Dermis microvascular lymphatic vessel endothelial cell (primary cell): ENCODE measurements around the gene CES4A. TPM values are rescaled to one million over a fixed set of nuclear protein-coding genes. Genes with fewer than 3 reads are reported as not detected.

Experiments
- DNase-seq, 2 donors: peaks; one replicate each; pipeline versions ENCODE4 v3.0.0 to v3.0.0-alpha.2; 2010; ENCODE audit warnings: low read depth in 2 of 2
- total RNA-seq: library from RNA; depleted of rRNA; stranded (reverse); fragments of >200 nt; gene quantifications from 2 replicates; pipeline ENCODE4 v1.2.1, GENCODE V29; 2014

CES4A gene
- total RNA-seq, 1 donor from 2014 or later: 1.0 TPM

- peak; percentile 87 to 95 for DNase-seq
Observed at GRCh38 chr16:67017810-67018488, 29.6 kb downstream of the CES4A start.

GRCh38 chr16:67019171-67019570 is 30.8 kb downstream of the CES4A start:
- DNase-seq: no peak

GRCh38 chr16:67021321-67021720 is 32.9 kb downstream of the CES4A start:
- DNase-seq: no peak

GRCh38 chr16:67022531-67023214 is 34.3 kb downstream of the CES4A start:
- no peak for DNase-seq

DNA sequence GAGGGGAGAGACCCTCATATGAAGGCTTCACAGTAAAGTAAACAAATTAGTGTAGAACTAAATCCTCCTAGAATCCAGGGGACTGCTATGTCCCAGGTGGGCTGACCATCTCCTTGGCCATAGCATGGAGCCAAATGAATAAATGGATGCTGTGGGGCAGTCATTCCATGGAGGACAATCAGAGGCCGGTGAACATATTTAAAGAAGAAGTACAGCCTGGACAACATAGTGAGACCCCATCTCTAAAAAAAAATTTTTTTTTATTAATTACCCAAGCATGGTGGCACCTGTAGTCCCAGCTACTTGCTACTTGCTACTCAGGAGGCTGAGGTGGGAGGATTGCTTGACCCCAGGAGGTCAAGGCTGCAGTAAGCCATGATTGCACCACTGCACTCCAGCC is 35.3 kb downstream of the CES4A start:
- no peak for DNase-seq

GRCh38 chr16:67024384-67025209 is 36.2 kb downstream of the CES4A start:
- no peak for DNase-seq

DNA sequence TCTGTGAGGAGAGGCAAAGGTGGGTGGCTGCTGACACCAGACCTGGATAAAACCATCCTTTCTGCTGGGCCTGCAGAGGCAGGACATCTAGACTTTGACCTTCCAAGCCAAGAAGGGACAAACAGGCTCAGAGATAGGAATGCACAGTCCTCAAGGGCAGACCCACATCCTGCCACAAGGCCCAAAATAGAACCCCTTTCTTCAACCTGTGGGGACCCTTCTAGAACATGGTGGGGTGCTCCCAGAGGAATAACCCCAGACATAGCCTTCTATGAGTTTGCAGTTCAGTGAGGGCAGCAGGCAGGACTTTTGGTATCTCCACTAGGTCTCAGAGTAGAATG is 36.8 kb downstream of the CES4A start:
- DNase-seq: no peak

GRCh38 chr16:67026570-67026969 is 38.2 kb downstream of the CES4A start:
- no peak for DNase-seq

DNA sequence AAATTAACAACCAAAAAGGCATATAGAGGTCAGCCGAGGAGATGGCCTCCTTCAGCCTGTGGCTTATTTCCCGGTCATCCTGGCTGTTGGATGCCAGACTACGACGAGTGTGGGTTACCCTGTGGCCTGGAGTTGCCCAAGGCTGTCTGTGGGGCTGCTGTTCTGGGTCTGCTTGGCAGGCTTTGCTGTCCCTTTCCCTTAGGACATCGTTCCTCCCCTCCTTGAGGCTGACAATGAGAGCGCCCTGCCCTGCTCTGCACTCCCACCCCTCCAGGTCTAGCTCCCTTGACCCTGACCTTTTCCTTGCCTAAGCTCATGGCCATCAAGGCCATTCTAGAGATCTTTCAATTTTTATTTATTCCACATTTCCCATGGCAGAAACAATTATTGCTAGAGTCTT is 38.7 kb downstream of the CES4A start:
- no peak for DNase-seq

GRCh38 chr16:67028167-67028695 is 39.8 kb downstream of the CES4A start:
- DNase-seq: no peak

DNA sequence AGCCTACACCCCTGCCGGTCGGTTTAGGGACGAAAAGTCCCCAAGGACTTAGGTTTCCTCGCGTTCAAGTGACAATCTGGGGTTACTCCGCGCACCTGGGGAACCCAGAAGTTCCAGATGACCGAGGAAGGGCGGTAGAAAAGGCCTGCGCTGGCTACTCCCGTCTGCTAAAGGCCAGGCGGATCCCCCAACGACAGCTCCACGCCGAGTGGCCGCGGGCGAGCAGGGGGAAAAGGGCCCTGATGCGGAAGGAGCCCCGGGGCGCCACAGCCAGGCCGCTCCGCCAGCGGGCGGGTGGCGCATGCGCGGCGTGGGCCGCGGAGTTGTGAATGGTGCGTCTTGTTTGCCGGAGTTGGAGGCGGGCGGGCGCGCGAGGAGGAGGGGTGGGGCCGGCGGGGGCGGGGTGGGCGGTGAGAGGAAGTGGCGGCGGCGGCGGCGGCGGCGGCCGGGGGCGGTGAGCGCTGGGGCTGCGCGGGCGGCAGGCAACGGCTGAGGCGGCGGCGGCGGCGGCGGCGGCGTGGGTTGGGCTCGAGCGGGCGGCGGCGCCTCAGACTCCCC is 40.4 kb downstream of the CES4A start, which contains the start of gene CBFB:
Gene CBFB, plus strand, starts transcription at position 454 of the 558 bp plus-strand sequence. CDS start 259 bp downstream, outside the sequence.
- DNase-seq: peak; percentile 75 to 93

GRCh38 chr16:67029254-67030096 is 41.1 kb downstream of the CES4A start:
- peak in 1 of 2 donors; percentile 74 for DNase-seq

- no peak for DNase-seq
Observed at GRCh38 chr16:67030221-67030962, 42.0 kb downstream of the CES4A start.

- DNase-seq: peak in 1 of 2 donors; percentile 26
Observed at GRCh38 chr16:67034487-67034886, 46.1 kb downstream of the CES4A start.

GRCh38 chr16:67035364-67035763 is 47.0 kb downstream of the CES4A start:
- DNase-seq: no peak

DNA sequence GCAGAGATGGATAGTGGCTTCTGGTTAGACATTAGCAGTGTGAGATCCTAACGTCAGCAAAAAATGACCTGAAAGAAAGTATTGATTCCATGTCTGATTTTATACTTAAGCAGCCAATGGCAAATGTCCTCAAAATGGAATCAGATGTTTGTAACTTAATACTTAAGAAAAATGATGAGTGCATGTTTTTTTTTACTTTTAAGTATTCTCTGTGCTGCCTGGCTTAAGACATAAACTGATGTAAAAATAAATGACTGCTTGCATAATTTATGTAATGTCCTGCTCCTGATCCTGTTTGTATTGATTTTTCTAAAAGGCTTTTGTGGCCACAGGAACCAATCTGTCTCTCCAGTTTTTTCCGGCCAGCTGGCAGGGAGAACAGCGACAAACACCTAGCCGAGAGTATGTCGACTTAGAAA is 47.9 kb downstream of the CES4A start:
- no peak for DNase-seq

DNA sequence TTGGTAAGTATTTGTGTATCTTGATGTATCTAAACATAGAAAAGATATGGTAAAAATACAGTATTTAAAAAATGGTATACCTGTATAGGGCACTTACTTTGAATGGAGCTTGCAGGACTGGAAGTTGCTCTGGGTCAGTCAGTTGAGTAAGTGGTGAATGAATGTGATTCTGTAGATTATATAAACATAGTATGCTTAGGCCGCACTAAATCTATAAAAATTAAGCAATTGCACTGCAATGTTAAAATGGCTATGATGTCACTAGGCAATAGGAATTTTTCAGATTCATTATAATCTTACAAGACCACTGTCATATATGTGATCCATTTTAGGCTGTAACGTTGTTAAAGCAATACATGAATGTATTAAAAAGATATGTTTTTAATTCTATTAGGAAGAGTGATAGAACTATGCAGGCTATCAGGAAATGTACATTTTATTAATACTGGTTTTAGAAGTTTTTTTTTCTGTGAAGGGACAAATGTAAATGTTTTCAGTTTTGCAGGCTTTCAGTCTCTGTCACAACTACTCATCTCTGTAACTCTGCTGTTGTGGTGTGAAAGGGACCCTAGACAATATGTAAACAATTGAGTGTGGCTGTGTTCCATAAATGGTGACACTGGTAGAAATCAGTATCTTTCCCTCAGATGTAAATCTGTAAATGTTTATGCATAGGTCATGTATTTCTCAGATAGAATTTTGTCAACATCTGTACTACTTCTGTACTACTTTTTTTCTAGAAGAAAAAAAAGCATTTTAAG is 51.1 kb downstream of the CES4A start:
- DNase-seq: no peak

DNA sequence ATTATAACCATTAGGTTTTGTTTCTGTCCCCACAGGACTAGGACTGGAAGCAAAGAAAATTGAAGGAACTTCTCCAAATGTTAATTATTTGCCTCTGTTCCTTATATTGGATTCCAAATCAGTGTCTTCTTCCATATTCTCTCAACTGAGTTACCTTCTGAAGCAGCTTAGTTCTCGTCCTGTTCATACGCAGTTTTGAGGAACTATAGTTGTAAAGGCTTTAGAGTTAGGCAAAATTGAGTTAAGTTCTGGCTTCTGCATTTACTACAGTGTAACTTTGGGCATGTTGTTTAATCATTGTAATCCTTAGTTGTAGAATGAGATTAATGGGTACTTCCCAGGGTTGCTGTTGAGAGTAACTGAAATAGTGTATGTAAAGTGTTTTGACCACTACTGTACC is 51.8 kb downstream of the CES4A start:
- DNase-seq: no peak

DNA sequence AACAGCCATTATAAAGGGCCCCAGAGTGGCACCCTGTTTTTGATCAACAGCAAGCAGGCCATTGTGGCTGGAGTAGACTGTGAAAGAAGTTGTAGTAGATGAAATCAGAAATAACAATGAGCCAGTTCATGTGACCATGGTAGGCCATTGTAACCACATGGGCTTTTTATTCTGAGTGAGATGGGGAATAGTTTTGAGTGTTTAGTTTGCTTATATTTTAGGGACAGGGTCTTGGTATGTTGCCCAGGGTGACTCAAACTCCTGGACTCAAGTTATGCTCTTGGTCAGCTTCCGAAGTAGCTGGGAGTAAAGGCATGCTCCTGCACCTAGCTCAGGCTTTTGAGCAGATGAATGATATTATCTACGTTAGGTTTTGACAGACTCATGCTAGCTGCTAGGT is 52.5 kb downstream of the CES4A start:
- no peak for DNase-seq
